ENCODE results near the gene NAP1L4. TPM values are rescaled to one million over a fixed set of nuclear protein-coding genes. Genes with fewer than 3 reads are reported as not detected.

The NAP1L4 gene
- total and polyA plus RNA-seq, 12 donors: 98.5 to 233 (median 182) TPM

DNA sequence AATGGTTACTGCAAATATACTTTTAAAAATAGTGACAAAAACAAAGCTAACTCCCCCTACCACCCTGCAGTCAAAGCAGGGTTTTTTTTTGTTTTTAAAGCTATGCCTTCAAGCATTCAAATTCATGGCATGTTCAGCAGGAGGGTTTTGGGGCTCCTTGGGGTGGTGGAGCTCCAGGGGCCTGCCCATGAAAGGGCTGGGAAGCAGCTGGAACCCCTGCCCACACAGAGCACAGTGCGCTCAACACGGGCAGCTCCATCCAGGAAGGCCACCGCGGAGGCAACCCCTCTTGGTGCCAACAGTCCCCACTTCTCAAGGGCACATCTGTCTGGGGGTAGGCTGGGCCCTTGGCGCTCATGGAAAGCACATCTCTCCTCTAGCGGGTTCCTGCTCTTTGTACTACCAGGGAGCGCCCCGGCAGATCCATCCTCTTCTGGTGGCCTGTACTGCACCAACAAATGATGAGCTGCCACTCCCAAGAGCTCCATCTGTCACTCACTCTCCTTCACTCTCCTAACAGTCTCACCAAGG lies 46.3 kb downstream of the NAP1L4 start:
- TF ChIP-seq, protein P1, sequence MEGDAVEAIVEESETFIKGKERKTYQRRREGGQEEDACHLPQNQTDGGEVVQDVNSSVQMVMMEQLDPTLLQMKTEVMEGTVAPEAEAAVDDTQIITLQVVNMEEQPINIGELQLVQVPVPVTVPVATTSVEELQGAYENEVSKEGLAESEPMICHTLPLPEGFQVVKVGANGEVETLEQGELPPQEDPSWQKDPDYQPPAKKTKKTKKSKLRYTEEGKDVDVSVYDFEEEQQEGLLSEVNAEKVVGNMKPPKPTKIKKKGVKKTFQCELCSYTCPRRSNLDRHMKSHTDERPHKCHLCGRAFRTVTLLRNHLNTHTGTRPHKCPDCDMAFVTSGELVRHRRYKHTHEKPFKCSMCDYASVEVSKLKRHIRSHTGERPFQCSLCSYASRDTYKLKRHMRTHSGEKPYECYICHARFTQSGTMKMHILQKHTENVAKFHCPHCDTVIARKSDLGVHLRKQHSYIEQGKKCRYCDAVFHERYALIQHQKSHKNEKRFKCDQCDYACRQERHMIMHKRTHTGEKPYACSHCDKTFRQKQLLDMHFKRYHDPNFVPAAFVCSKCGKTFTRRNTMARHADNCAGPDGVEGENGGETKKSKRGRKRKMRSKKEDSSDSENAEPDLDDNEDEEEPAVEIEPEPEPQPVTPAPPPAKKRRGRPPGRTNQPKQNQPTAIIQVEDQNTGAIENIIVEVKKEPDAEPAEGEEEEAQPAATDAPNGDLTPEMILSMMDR (IDR thresholded peaks at IDR 0.05): no peak
- H3K4me1 ChIP-seq: peaks cover 5 to 40% (median 22%) of the 10 kb centered on the region in 9 donors
- peaks cover 0 to 66% (median 13%) of the 10 kb centered on the region in 9 donors for H3K36me3 ChIP-seq
- H3K4me3 ChIP-seq: peak overlapping the region in 3 of 10 donors; percentile 35 to 40 (median 35)
- intact Hi-C loops (cut with DNase I): no loop called here
- no peak for DNase-seq
- ATAC-seq: peak in 1 of 8 donors; percentile 7
- H3K27me3 ChIP-seq: no peaks in the 10 kb centered on the region
- 67 to 68% methylated on average over 8 of the region's 8 CpGs for WGBS, 2 donors
- peak overlapping the region in 7 of 10 donors; percentile 6 to 73 (median 46) for H3K27ac ChIP-seq
- H3K9me3 ChIP-seq: no peaks in the 10 kb centered on the region

DNA sequence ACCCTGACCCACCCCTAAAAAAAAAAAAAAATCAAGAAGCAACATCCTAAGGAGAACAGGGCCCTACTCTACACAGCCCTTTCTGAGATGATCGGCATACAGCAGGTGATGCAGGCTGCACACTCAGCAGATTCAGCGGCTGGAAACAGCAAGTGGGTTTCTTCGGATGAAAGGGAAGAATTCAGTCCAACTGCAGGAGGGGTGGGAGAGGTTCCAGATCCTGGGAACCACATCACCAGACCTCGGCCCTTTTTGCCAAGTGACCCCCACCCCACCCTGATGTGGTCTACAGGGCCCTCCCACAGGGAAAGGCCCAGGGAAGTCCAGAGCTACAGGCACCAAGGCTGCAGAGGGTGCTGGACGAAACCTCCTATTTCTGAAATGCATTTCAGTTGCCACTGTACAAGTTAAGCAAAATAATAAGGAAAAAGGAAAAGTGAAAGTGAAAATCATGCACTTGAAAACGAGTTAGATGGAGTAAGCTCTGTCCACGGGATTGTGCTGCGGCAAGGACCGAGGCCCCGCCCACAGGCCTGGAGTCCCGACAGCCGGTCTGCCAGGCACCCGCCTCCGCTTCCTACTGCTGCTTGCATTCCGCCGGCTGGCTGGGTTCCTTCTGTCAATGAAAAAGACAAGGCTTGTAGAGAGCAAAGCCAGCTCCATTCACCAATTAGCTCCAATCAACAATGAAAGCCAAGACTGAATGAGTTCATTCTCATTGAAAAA lies 46.9 kb downstream of the NAP1L4 start:
- intact Hi-C loops (cut with DNase I): no loop called here
- ATAC-seq (peak in 7 of 8 donors; percentile 75 to 93 (median 92)), DNase-seq (peak; percentile 87 to 92)
- Histone ChIP-seq H3K9me3 (no peaks in the 10 kb centered on the region), H3K27me3 (no peaks in the 10 kb centered on the region), H3K36me3 (peaks cover 0 to 60% (median 7%) of the 10 kb centered on the region in 9 donors), H3K27ac (peak overlapping the region in 7 of 10 donors; percentile 9 to 73 (median 38)), H3K4me1 (peaks cover 5 to 46% (median 26%) of the 10 kb centered on the region in 9 donors), H3K4me3 (peak overlapping the region in 6 of 10 donors; percentile 32 to 40 (median 35))
- 15 to 17% methylated on average over 16 of the region's 16 CpGs for WGBS, 2 donors
- TF ChIP-seq, protein P1 (IDR thresholded peaks at IDR 0.05): no peak

DNA sequence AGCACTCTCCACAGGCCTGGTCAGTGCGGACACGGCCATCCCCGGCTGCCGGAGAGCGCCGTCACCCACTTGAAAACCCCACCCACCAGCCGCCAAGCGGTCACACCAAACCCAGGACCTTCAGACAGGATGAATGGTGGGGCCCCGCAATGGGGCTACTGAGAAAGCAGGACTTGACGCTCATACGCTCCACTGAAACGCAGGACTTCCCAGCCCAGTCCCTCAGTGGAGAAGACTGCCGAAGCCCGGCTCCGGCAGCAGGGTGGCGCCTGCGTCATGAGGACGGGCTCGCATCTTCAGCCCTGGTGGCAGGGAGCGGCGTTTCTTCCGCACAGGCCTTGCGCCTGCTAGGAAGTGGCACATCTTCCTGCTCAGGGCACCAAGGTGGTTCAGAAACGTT lies 47.6 kb downstream of the NAP1L4 start:
- TF ChIP-seq, protein P1 (IDR thresholded peaks at IDR 0.05): no peak
- WGBS, 2 donors: 89 to 92% methylated on average over 24 of the region's 24 CpGs
- H3K4me1 ChIP-seq: peaks cover 5 to 50% (median 26%) of the 10 kb centered on the region in 9 donors
- intact Hi-C loops (cut with DNase I): no loop called here
- H3K36me3 ChIP-seq: peaks cover 0 to 53% (median under 1%) of the 10 kb centered on the region in 9 donors
- no peak overlapping the region for H3K4me3 ChIP-seq
- peak overlapping the region in 3 of 10 donors; percentile 53 to 73 (median 70) for H3K27ac ChIP-seq
- DNase-seq: no peak
- no peaks in the 10 kb centered on the region for H3K27me3 ChIP-seq
- ATAC-seq: no peak
- H3K9me3 ChIP-seq: peaks cover 0 to 2% (median 0%) of the 10 kb centered on the region in 11 donors

DNA sequence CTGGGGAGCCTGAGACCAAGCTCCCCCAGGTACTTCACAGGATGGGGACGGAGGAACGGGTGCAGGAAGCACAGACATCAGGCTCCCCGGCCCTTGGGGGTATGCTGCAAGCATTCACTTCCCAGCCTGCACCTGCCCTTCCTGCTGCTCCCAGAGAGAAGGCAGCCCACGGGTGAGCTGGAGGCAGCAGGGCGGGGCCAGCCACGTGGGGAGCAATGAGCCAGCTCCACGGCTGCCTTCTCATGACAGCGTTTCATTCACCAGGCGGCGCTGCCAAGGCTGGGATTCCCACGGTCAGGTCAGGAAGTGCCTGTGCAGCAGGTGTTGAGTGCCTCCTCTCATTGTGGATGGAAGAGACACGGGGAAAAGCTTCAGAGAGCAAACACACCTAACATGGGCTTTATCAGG lies 48.4 kb downstream of the NAP1L4 start:
- 63 to 65% methylated on average over 12 of the region's 12 CpGs for WGBS, 2 donors
- no peak for DNase-seq
- H3K9me3 ChIP-seq: peaks cover 0 to 10% (median 0%) of the 10 kb centered on the region in 11 donors
- no peak overlapping the region for H3K4me3 ChIP-seq
- TF ChIP-seq, protein P1 (IDR thresholded peaks at IDR 0.05): no peak
- intact Hi-C loops (cut with DNase I): no loop called here
- H3K4me1 ChIP-seq: peaks cover 5 to 50% (median 26%) of the 10 kb centered on the region in 9 donors
- no peak for ATAC-seq
- peaks cover 0 to 45% (median 0%) of the 10 kb centered on the region in 9 donors for H3K36me3 ChIP-seq
- H3K27me3 ChIP-seq: no peaks in the 10 kb centered on the region
- no peak overlapping the region for H3K27ac ChIP-seq

All from heart right ventricle (tissue), 16 donors.